Nephron progenitor cell (in vitro differentiated cells): ENCODE measurements around the gene AGAP3.

ENCODE experiments used
- DNase-seq: peaks from one replicate; pipeline ENCODE4 v3.0.0; 2021
- H3K27ac Mint-ChIP-seq: 2 replicates; pipeline ENCODE4 v1.8.0; 2021; ENCODE audit warnings: mild to moderate bottlenecking, moderate library complexity, mixed read lengths
- H3K27me3 Mint-ChIP-seq: 2 replicates; pipeline ENCODE4 v1.8.0; 2021; ENCODE audit warnings: mild to moderate bottlenecking, low read depth, mixed read lengths; ENCODE audit not compliant: poor library complexity
- H3K36me3 Mint-ChIP-seq: 2 replicates; pipeline ENCODE4 v1.8.0; 2021; ENCODE audit warnings: low read depth, mixed read lengths
- H3K4me1 Mint-ChIP-seq: 2 replicates; pipeline ENCODE4 v1.8.0; 2021; ENCODE audit warnings: mixed read lengths
- H3K4me3 Mint-ChIP-seq: 2 replicates; pipeline ENCODE4 v1.8.0; 2021; ENCODE audit warnings: mild to moderate bottlenecking, moderate library complexity, mixed read lengths
- H3K9me3 Mint-ChIP-seq: 2 replicates; pipeline ENCODE4 v1.8.0; 2021; ENCODE audit warnings: mild to moderate bottlenecking, moderate library complexity, mixed read lengths
- TF ChIP-seq, protein P1 (sequence below): fragments of 200-600 bp; sonication (generic); IDR thresholded peaks from 2 replicates; pipeline ENCODE4 v1.5.0; 2021; ENCODE audit warnings: antibody characterized with exemption

The AGAP3 gene

DNA sequence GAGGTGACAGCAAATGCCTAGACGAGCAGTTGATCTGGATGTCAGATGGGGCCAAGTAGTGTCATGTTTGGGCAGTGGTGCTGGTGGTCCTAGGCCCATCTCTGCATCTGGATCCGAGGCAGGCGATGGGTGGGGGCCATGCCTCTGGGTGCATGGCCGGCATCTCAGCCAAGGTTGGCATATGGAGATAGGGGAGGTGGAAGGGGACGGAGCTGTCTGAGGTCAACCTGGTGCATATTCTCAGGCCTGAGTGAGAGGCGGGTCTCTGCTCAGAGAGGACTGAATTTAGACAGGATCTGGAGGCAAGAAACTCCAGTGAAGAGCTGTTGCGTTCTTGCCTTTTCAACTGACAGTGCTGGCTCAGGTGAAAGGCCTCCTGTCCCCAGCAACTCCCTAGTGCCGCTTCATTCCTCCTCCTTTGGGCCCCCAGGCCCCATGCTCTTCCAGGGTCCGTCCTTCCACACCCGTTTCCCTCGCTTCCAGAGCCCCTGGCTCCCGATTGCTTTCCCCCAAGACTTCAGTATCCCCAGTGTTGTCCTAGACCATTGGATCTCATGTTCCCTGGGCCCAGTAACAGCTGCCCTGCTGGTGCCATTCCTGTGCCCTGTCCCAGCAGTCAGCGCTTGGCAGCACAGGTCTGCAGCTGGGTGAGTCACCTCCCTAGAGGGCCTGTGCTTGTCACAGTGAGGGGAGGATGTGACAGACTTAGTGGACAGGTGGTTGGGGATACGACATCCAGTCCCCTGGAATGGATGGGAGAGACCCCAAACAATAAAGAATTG is 48.7 kb downstream of the AGAP3 start:
- DNase-seq: no peak

DNA sequence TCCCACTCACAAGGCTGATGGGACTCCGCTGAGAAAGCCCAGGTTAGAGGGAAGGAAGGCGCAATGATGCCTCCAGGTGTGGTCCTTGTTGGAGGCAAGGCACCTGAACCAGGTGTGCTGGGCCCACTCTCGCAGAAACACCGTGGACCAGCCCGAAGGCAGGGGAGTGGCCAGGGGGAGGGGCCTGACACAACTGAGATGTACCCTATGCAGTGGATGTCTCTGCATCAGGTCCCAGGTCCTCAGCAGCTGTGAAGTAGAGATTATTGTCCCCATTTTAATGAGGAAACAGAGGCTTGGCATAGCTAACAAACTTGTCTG is 49.2 kb downstream of the AGAP3 start:
- Mint-ChIP-seq H3K4me3 (no peak overlapping the region), H3K27ac (no peak overlapping the region), H3K27me3 (peaks cover 66% of the 10 kb centered on the region), H3K36me3 (peaks cover 69% of the 10 kb centered on the region), H3K4me1 (peaks cover 41% of the 10 kb centered on the region), H3K9me3 (no peaks in the 10 kb centered on the region)
- DNase-seq: no peak
- TF ChIP-seq, protein P1, sequence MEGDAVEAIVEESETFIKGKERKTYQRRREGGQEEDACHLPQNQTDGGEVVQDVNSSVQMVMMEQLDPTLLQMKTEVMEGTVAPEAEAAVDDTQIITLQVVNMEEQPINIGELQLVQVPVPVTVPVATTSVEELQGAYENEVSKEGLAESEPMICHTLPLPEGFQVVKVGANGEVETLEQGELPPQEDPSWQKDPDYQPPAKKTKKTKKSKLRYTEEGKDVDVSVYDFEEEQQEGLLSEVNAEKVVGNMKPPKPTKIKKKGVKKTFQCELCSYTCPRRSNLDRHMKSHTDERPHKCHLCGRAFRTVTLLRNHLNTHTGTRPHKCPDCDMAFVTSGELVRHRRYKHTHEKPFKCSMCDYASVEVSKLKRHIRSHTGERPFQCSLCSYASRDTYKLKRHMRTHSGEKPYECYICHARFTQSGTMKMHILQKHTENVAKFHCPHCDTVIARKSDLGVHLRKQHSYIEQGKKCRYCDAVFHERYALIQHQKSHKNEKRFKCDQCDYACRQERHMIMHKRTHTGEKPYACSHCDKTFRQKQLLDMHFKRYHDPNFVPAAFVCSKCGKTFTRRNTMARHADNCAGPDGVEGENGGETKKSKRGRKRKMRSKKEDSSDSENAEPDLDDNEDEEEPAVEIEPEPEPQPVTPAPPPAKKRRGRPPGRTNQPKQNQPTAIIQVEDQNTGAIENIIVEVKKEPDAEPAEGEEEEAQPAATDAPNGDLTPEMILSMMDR: no peak

More for the DNA sequence above, 48.7 kb downstream of the AGAP3 start:
- H3K9me3 Mint-ChIP-seq: no peaks in the 10 kb centered on the region
- H3K4me3 Mint-ChIP-seq: no peak overlapping the region
- TF ChIP-seq, protein P1: no peak
- H3K36me3 Mint-ChIP-seq: peaks cover 68% of the 10 kb centered on the region
- peaks cover 47% of the 10 kb centered on the region for H3K4me1 Mint-ChIP-seq
- peaks cover 60% of the 10 kb centered on the region for H3K27me3 Mint-ChIP-seq
- H3K27ac Mint-ChIP-seq: peak overlapping the region; percentile 45

DNA sequence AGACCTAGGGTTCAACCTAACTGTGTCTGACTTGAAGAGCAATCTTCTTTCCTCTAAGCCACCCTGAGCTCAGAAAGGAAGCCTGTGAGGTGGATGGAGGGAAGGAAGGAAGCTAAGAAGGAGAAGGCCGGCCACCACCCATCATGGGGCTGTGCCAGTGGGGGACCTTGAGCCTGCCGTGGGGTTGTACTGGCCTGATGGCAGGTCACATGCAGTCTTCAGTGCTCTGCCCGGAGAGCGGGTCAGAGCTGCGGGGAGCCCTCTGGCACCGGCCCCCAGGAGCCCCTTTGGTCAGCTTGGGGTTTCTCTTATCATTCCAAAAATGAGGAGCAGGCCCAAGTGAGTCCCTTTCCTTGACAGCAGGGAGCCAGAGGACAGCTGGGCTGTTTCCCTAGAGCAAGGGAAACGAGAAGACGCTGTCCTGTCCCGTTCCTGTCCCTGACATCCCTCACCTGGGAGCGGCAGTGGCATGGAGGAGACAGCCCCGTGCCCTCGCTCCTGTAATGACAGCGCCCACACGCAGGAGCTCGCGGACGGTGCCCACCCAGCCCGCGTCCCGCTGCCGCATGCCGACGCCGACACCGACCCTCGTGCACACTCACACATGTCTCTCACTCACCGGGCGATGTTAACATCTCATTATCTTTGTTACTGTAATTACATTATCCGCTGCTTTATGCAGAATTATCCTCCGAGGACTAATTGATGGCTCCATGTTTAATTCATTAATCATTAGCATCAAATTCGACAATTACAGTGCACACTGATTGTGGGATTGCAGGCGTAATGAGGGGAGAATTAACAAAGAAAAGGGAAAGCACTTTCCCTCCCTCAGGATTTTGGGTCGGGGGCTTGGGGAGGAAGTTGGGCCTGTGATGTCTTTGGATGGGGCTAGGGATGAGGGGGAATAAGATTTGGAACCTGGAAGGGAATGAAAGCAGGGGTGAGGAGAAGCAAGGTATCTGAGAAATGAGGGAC is 49.9 kb downstream of the AGAP3 start:
- no peak for DNase-seq
- H3K27me3 Mint-ChIP-seq: peaks cover 72% of the 10 kb centered on the region
- TF ChIP-seq, protein P1: no peak
- H3K4me3 Mint-ChIP-seq: no peak overlapping the region
- peaks cover 70% of the 10 kb centered on the region for H3K36me3 Mint-ChIP-seq
- H3K4me1 Mint-ChIP-seq: peaks cover 35% of the 10 kb centered on the region
- H3K9me3 Mint-ChIP-seq: no peaks in the 10 kb centered on the region
- no peak overlapping the region for H3K27ac Mint-ChIP-seq

DNA sequence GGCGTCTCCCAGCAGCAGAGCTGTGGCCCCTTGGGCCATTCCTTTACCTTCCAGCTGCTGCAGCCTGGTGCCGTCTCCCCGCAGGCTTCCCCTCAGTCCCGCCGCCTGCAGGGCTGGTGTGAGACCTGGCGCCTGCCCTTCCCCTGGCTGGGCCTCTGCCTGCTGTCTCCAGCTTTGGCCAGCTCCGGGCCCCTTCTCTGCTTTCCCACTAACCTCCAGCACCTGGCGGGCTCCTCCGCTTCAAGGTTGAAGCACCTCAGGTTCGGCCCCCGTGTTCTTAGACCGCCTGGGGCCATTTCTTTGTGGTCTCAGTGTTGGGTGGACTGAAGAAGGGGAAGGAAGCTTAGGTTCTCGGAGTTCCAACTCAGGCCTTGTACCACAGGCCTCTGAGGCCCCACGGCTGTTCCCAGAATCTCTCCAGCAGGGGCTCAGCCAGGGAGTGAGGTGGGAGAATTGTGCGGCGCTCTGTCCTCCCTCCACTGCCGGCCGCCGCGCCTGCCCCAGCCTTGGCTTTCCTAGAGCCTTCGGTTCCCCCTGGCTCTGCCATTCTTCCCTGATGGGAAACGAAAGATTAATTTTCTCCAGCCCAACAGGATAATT is 50.9 kb downstream of the AGAP3 start:
- Mint-ChIP-seq H3K4me3 (no peak overlapping the region), H3K4me1 (peaks cover 26% of the 10 kb centered on the region), H3K36me3 (peaks cover 70% of the 10 kb centered on the region), H3K9me3 (no peaks in the 10 kb centered on the region), H3K27me3 (peaks cover 69% of the 10 kb centered on the region), H3K27ac (no peak overlapping the region)
- TF ChIP-seq, protein P1: no peak
- DNase-seq: no peak

DNA sequence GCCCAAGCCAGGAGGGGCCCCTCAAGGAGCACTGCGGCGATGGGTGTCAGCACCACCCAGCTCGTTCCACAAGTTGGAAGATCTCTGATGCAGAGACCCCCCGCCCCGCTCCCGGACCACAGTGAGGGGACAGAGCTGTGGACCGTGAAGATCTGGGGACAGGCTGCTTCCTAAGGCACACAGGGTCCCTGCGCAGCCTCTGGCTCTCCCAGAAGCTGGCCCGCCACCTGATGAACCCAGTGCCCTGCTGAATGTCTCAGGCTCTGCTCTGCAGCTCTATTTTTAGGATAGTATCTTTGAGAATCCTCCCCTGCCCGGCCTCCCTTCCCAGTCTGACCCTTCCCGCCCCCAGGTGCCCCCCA is 51.5 kb downstream of the AGAP3 start:
- H3K4me1 Mint-ChIP-seq: peaks cover 30% of the 10 kb centered on the region
- H3K4me3 Mint-ChIP-seq: no peak overlapping the region
- H3K36me3 Mint-ChIP-seq: peaks cover 70% of the 10 kb centered on the region
- no peak overlapping the region for H3K27ac Mint-ChIP-seq
- no peaks in the 10 kb centered on the region for H3K9me3 Mint-ChIP-seq
- H3K27me3 Mint-ChIP-seq: peaks cover 63% of the 10 kb centered on the region
- DNase-seq: no peak
- TF ChIP-seq, protein P1: no peak
